Measurements from ENCODE around the gene ANTXR1.

- TF ChIP-seq, protein P1, sequence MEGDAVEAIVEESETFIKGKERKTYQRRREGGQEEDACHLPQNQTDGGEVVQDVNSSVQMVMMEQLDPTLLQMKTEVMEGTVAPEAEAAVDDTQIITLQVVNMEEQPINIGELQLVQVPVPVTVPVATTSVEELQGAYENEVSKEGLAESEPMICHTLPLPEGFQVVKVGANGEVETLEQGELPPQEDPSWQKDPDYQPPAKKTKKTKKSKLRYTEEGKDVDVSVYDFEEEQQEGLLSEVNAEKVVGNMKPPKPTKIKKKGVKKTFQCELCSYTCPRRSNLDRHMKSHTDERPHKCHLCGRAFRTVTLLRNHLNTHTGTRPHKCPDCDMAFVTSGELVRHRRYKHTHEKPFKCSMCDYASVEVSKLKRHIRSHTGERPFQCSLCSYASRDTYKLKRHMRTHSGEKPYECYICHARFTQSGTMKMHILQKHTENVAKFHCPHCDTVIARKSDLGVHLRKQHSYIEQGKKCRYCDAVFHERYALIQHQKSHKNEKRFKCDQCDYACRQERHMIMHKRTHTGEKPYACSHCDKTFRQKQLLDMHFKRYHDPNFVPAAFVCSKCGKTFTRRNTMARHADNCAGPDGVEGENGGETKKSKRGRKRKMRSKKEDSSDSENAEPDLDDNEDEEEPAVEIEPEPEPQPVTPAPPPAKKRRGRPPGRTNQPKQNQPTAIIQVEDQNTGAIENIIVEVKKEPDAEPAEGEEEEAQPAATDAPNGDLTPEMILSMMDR (IDR thresholded peaks at IDR 0.05; ENCODE audit: poor library complexity), result no peak
- TF ChIP-seq EZH2 (IDR thresholded peaks at IDR 0.05; ENCODE audit: borderline replicate concordance) (no peak), EZH2phosphoT487 (IDR thresholded peaks at IDR 0.05; ENCODE audit: low read depth, severe bottlenecking, unreplicated experiment) (no peak)
Observed at GRCh38 chr2:69169655-69170389, 156.8 kb downstream of the ANTXR1 start.

All from hepatocyte (in vitro differentiated cells).